Mesothelial cell of epicardium (in vitro differentiated cells): ENCODE measurements around the gene IVL. TPM values are rescaled to one million over a fixed set of nuclear protein-coding genes. Genes with fewer than 3 reads are reported as not detected.

ENCODE experiments used
- DNase-seq, 2 experiments: peaks; one replicate each; pipeline ENCODE4 v3.0.0; 2021; ENCODE audit warnings: low spot score in 2 of 2; ENCODE audit not compliant: unreplicated experiment in 2 of 2
- H3K27ac Mint-ChIP-seq: 2 replicates; pipeline ENCODE4 v1.8.0; 2021; ENCODE audit warnings: mixed read lengths
- H3K27me3 Mint-ChIP-seq: 2 replicates; pipeline ENCODE4 v1.8.0; 2021; ENCODE audit warnings: low read depth, mixed read lengths
- H3K36me3 Mint-ChIP-seq: 2 replicates; pipeline ENCODE4 v1.8.0; 2021; ENCODE audit warnings: mixed read lengths
- H3K4me1 Mint-ChIP-seq: 2 replicates; pipeline ENCODE4 v1.8.0; 2021; ENCODE audit warnings: mixed read lengths
- H3K4me3 Mint-ChIP-seq: 2 replicates; pipeline ENCODE4 v1.8.0; 2021; ENCODE audit warnings: mild to moderate bottlenecking, moderate library complexity, mixed read lengths
- H3K9me3 Mint-ChIP-seq: 2 replicates; pipeline ENCODE4 v1.8.0; 2021; ENCODE audit warnings: mixed read lengths
- total RNA-seq: library from RNA; stranded (reverse); gene quantifications from 3 replicates; pipeline ENCODE4 v1.2.1, GENCODE V29; 2021
- TF ChIP-seq, protein P1 (sequence below): fragments of 200-600 bp; sonication (generic); IDR thresholded peaks from one replicate; pipeline ENCODE4 v1.5.0; 2021; ENCODE audit warnings: antibody characterized with exemption; ENCODE audit not compliant: unreplicated experiment

The IVL gene
- total RNA-seq, 1 donor from 2014 or later: 0.27 TPM

DNA sequence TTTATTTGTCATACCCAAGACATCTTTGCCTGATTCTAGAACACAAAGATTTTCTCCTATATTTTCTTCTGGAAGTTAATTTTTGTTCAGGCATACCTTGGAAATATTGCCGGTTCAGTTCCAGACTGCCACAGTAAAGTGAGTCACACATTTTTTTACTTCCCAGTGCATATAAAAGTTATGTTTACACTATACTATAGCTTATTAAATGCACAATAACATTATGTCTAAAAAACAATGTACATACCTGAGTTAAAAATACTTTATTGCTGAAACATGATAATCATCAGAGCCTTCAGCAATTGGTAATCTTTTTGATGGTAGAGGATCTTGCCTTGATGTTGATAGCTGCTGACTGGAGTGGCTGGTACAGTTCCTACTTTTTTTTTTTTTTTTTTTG, 20.2 kb upstream of the IVL start:
- Mint-ChIP-seq H3K27me3 (no peaks in the 10 kb centered on the region), H3K36me3 (no peaks in the 10 kb centered on the region), H3K27ac (no peak overlapping the region), H3K9me3 (peaks cover 72% of the 10 kb centered on the region), H3K4me1 (no peaks in the 10 kb centered on the region), H3K4me3 (no peak overlapping the region)
- no peak for DNase-seq
- TF ChIP-seq, protein P1, sequence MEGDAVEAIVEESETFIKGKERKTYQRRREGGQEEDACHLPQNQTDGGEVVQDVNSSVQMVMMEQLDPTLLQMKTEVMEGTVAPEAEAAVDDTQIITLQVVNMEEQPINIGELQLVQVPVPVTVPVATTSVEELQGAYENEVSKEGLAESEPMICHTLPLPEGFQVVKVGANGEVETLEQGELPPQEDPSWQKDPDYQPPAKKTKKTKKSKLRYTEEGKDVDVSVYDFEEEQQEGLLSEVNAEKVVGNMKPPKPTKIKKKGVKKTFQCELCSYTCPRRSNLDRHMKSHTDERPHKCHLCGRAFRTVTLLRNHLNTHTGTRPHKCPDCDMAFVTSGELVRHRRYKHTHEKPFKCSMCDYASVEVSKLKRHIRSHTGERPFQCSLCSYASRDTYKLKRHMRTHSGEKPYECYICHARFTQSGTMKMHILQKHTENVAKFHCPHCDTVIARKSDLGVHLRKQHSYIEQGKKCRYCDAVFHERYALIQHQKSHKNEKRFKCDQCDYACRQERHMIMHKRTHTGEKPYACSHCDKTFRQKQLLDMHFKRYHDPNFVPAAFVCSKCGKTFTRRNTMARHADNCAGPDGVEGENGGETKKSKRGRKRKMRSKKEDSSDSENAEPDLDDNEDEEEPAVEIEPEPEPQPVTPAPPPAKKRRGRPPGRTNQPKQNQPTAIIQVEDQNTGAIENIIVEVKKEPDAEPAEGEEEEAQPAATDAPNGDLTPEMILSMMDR: no peak

DNA sequence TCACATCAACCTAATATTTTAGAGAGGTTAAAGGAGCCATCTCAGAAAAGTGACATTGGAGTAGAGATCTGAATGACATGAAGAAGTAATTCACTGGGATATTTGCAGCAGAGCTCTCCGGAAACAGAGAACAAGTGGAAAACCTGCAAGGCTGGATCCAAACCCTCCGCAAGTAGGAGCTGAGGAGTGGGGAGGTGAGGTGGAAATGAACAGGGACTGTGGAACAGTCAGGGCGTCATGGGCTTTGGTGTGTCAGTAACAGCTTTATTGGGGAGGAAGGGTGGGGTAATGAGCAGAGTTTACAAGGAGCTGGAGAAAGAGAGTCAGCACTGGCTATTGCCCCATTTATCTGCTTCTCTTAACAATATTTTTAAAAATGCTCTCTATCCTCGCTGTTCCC, 9.3 kb upstream of the IVL start:
- Mint-ChIP-seq H3K27ac (no peak overlapping the region), H3K4me3 (no peak overlapping the region), H3K36me3 (no peaks in the 10 kb centered on the region), H3K4me1 (no peaks in the 10 kb centered on the region), H3K9me3 (peaks cover 58% of the 10 kb centered on the region), H3K27me3 (no peaks in the 10 kb centered on the region)
- TF ChIP-seq, protein P1: no peak
- no peak for DNase-seq

DNA sequence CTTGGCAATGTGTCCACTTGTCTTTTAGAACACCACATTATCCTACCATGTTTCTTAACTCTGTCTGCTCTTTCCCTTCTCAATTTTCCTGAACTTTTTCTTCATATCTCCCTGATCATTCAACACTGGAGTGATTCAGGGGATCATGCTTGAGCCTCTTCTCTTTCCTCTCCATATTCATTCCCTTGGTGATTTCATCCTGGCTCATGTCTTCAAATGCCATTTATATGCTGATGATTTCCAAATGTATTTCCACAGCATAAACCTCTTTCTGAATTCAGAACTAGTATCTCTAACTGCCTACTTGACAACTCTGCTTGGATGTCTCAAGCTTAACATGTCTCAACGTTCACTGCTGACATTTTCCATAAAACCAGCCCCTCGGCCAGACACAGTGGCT, 8.5 kb upstream of the IVL start:
- H3K9me3 Mint-ChIP-seq: peaks cover 54% of the 10 kb centered on the region
- TF ChIP-seq, protein P1: no peak

DNA sequence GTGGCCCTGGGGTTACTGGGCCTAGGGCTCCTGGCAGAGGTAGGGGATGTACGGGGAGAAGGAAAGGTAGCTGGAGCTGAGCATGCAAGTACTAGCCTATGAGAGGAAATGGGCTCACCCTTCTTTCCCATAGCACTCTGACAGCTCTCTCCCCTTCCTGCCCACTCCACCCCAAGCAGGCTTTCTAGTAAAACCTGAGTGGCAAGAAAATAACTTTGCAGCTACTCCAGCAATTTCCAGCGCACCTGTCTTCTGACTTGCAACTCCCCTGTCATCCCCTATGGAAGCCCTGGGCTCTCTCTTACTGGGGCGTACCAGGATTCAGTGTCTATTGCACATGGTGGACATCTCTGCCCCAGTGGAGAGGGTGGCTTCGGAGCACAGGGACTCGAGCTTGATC, 6.7 kb upstream of the IVL start:
- TF ChIP-seq, protein P1: no peak
- H3K9me3 Mint-ChIP-seq: peaks cover 53% of the 10 kb centered on the region

More for the DNA sequence above, 8.5 kb upstream of the IVL start:
- Mint-ChIP-seq H3K4me3 (no peak overlapping the region), H3K36me3 (no peaks in the 10 kb centered on the region), H3K27me3 (no peaks in the 10 kb centered on the region), H3K27ac (no peak overlapping the region), H3K4me1 (no peaks in the 10 kb centered on the region)
- no peak for DNase-seq

DNA sequence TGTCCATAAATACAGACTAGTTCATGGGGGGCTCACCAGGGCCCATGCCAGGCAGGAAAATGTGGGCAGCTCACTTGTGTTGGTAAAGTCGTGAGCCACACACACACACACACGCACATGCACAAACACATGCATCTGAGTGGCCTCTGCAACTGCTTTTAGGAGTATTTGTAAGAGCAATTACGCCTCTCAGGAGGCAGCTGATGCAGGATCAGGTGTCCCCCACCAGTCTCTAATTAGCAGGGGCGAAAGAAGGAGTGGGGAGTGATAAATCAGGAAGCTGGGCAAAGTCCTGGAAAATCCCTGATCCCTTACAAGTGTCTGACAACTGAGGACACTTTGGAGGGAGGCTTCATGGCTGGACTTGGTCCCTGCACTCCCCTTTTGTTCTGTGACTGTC, 5.7 kb upstream of the IVL start:
- no peaks in the 10 kb centered on the region for H3K27me3 Mint-ChIP-seq
- H3K27ac Mint-ChIP-seq: no peak overlapping the region
- TF ChIP-seq, protein P1: no peak
- peaks cover 50% of the 10 kb centered on the region for H3K9me3 Mint-ChIP-seq
- no peaks in the 10 kb centered on the region for H3K4me1 Mint-ChIP-seq
- no peak overlapping the region for H3K4me3 Mint-ChIP-seq
- no peak for DNase-seq
- H3K36me3 Mint-ChIP-seq: no peaks in the 10 kb centered on the region

More for the DNA sequence above, 6.7 kb upstream of the IVL start:
- Mint-ChIP-seq H3K36me3 (no peaks in the 10 kb centered on the region), H3K27ac (no peak overlapping the region), H3K4me1 (no peaks in the 10 kb centered on the region), H3K4me3 (no peak overlapping the region), H3K27me3 (no peaks in the 10 kb centered on the region)
- no peak for DNase-seq

DNA sequence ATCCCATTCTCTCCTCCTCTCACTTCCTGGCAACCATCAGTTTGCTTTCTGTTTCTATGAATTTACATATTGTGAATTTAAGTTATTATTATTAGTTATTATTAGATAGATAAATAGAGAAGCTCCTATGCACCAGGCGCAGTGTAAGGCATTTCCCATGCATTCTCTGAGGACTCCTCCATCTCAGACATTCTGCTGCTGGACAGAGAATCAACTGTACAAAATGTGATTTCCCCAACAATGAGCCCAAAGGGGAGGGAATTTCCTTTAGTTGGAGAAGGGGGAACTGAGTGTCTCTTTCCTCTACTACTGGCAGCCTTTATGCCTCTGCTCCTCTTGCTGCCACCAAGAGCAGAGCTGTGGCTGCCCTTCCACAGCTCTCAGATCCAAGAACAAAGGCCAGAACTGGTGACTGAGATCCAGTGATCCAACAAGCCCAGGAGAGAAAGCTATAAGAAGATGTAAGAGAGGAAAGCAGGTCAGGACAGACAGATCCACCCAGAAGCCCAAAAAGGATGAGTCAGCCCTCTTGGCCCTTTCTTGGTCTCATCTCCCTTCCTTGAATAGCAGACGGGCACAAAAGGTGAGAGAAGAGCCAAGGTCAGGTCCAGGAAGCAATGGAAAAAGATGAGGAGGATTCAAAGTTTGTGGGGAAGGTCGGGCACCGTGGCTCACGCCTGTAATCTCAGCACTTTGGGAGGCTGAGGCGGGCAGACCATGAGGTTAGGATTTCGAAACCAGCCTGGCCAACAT, 3.5 kb upstream of the IVL start:
- TF ChIP-seq, protein P1: no peak
- no peaks in the 10 kb centered on the region for H3K36me3 Mint-ChIP-seq
- H3K4me3 Mint-ChIP-seq: no peak overlapping the region
- no peak for DNase-seq
- H3K9me3 Mint-ChIP-seq: peaks cover 52% of the 10 kb centered on the region
- H3K27ac Mint-ChIP-seq: no peak overlapping the region
- H3K27me3 Mint-ChIP-seq: no peaks in the 10 kb centered on the region
- no peaks in the 10 kb centered on the region for H3K4me1 Mint-ChIP-seq
